ENCODE results near the gene ENPP5.
A peak's percentile ranks its signal among the peaks of the same experiment; 100 is the strongest.

Gene ENPP5

DNA sequence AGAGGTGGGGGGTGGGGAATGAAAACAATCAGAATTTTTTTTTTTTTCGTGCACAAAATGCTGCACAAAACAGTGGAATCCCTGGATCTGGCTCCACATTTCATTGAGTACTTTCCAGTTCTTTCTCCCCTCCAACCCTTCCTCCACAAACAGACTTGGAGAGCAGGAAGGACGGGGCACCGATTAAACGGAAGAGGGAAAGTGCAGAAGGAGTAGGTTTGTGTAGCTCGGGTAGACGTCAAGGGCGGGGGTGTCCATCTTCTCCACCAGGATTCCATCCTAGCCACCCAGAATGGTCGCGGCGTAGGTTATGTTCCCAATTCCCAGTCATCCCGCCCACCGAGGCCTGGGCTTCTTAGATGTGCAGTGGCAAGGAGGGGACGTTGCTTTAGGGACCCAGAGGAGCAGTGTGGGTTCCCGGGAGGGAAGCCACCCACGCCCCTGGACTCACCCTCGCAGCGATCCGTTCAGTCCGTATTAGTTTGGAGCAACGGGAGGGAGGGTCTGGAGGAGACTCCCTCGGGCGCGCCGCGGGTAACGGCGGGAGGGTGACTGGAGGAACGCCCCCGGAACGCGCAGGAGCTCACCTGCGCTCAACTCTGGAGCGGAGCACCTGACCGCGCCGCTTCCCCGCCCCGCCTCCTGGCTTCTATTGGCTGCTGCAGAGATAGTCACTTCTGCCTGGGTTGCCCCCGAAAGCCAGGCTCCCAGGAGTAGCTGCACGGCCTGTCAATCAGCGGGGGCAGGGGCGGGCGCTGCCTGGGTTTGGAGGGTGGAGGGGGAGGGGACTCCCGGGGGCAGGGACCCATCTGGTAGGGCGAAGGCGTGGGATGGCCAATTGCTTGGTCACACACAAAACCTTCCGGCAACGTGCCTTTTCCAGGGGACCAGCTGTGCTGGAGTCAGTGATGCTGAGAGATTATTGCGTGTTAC lies at the start of gene ENPP5:
TSS of gene ENPP5 (minus strand) at position 624 of the 933 bp plus-strand sequence. CDS start 2,718 bp downstream, outside the sequence.
- DNase-seq, result no peak

- no peak for DNase-seq
Measured at GRCh38 chr6:46219661-46220060, 48.9 kb upstream of the ENPP5 start.

DNA sequence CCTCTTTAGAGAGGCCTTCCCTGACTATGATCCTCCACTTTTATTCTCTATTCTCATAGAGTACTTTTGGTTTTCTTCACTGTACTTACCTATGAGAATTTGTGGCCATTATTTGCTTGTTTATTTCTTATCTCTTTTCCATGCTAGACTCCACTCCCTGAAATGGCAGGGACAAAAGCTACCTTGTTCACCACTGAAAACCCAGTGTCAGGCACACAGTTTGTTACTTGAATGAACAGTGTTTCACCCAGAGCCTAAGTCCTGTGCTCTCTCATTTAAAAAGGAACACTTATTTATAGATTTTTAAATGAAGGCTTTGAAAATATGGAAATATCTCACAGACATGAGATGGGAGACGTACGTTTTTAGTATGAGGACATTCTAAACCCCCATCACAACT lies 47.7 kb upstream of the ENPP5 start:
- DNase-seq, result no peak

DNA sequence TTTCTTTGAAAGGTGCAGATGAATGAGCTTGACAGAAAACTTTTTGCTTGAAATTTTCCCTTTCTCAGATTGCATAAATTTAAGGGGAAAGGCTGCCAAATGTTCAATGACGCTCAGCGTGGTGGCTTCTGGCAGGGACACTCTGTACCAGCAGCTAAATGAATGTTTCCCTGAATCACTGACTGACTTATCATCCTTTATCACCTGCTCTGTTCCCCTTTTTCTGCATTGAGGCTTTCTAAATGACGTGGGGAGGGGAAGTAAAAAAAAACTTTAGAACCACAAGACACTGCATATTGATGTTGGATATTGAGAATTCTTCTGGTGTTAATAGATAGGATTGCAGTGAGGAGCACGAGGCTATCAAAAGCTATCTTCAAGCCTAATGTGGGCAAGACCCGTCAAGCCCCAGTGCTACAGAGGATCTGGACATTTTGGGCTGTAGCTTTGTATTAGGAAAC lies 46.9 kb upstream of the ENPP5 start:
- DNase-seq, result no peak

DNA sequence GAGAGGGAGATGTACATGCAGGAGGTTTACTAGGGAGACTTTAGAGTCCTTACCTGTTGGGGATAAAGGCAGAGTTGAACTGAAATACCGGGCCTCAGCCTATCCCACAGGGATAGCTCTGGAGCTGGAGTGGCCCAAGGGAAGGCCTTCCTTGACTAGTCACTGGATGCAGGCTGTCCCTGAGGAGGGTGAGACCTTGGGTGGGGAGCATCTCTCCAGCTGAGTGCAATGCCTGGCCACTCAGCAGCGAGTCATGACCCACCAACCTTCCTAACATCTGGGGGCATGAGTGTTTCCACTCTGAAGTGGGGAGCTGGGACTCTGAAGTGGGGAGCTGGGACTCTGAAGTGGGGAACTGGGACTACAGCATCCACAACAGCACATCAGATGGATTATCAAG lies 46.1 kb upstream of the ENPP5 start:
- no peak for DNase-seq

GRCh38 chr6:46215777-46216176 lies 45.0 kb upstream of the ENPP5 start:
- no peak for DNase-seq

- no peak for DNase-seq
Measured at GRCh38 chr6:46215213-46215612, 44.4 kb upstream of the ENPP5 start.

DNA sequence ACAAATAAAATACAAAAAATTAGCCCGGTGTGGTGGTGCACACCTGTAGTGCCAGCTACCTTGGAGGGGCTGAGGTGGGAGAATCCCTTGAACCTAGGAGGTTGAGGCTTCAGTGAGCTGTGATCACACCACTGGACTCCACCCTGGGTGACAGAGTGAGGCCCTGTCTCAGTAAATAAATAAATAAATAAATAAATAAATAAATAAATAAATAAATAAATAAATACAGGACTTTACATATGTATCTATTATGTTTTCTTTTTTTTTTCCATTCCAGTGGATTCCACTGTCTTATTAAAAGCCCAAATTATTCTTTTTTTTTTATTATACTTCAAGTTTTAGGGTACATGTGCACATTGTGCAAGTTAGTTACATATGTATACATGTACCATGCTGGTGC lies 41.1 kb upstream of the ENPP5 start:
- DNase-seq, result no peak

- no peak for DNase-seq
Measured at GRCh38 chr6:46210294-46210693, 39.5 kb upstream of the ENPP5 start.

DNA sequence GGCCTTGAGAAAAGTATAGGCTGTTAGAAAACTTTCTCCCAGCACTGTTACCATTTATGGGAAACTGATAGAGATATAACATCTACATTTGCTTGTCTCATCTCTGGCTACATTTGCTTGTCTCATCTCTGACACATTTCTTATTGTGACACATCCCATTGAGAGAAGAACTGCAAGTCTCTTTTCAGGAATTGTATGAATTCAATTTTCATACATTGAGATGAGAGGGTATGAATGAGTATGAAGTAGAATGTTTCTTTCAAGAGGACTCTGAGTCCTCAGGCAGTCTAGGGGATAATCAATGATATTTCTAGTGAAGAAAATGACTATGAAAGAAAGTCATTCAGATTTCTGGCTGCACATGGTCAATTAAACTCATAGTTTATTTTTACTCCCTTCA lies 37.5 kb upstream of the ENPP5 start:
- DNase-seq, result no peak

DNA sequence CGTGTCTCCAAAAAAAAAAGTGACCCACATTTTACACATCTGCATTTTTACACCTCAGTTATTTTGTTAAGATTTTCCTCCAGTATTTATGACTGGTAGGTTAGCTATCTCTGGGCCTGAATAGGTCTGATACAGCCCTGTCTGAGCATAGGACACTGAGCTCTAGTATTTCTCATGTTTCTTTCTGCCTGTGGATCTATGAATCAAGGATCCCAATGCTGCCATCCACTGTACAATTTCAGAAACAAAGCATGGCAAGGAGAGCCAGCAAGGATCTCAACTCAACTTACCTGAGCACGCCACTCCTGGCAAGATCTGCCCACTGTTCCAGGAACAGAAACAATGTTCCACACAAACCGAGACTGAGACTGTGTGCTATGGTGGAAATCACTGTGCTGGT lies 36.4 kb upstream of the ENPP5 start:
- DNase-seq, result no peak

- DNase-seq, result no peak
Measured at GRCh38 chr6:46204880-46205650, 34.3 kb upstream of the ENPP5 start.

DNA sequence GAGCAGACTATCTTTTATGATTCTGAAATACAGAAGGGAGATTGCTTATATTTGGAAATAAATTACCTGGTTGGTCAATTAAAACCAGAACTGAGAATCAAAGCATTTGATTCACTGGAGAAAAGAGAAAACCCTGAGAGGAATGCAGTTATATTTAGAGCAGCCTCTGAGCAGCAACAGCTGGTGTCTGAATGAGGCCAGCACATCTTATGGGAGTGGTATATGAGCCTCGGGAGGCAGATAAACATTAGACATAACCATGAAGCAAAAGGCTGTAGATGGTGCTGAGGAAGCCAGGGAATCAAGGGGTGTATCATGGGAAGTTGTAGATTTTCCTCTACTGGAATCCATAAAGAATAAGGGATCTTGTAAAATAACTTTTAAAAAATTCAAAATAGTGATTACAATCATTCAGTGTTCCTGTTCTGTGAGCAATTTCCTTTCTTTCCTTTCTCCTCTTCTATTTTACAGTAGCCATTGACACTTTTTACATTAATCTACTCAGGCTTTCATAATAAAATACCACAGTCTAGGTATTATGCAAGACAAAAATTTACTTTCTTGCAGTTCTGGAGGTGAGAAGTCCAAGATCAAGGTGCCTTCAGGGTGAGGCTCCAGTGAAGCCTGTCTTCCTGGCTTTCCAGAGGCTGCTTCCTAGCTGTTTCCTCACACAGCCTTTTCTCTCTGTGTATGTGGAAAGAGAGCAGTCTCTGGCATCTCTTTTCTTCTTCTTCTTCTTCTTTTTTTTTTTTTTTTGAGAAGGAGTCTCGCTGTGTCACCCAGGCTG lies 32.8 kb upstream of the ENPP5 start:
- no peak for DNase-seq

GRCh38 chr6:46201702-46202101 lies 30.9 kb upstream of the ENPP5 start:
- no peak for DNase-seq

GRCh38 chr6:46199387-46199786 lies 28.6 kb upstream of the ENPP5 start:
- no peak for DNase-seq

GRCh38 chr6:46191961-46192360 lies 21.2 kb upstream of the ENPP5 start:
- DNase-seq, result peak; percentile 24

DNA sequence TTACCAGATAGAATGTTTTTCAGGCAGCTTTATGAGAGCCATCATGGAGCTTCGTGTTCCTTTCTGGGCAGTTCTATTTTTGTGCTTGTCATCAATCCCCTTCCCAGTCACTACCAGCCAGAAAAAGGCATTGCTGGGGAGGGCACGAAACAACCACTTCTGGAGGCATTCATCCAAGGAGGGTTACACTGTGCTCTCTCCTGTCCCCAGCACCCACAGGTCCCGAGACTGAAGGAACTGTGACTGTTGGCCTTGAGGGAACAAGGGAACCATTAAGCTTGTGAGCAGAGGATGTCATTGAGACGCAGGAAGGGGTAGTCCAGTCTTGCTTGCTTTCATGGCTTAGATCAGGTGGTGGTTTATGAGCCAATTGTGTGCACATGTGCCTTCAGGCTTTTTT lies 20.1 kb upstream of the ENPP5 start:
- DNase-seq, result no peak

DNA sequence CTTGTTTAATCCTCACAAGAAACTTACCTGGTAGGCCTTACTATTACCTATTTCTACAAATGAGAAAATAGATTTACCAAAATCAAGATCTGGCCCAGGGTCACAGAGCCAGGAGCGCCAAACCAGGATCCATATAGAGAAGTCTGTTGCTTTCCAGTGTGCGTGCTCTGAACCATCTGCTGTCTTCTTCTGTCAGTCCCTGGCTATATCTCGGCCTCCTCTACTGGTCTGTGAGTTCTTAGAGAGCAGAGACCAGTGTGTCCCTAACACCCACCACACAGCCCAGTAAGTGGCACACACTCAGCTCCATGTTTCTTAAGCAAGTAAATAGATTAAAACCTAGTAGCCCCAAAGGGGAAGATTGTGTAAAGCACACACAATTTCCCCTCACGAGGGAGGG lies 18.9 kb upstream of the ENPP5 start:
- DNase-seq, result no peak

DNA sequence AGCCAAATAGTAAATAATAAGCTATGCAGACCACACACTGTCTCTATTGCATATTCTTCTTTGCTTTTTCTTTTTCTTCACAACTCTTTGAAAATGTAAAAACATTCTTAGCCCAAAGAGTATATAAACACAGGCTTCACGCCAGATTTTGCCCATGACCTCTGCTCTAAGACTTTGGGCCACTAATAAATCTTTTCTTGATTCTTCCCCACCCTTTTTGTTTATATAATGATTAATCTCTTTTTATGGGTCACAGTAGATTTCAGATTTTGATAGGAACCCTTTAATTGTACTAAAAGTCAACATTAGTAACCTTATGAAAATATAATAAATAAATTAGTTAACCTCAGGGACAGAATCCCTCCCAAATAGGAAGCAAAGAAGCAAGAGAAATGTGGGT lies 15.8 kb upstream of the ENPP5 start:
- DNase-seq, result no peak

- peak; percentile 51 for DNase-seq
Measured at GRCh38 chr6:46184114-46184513, 13.3 kb upstream of the ENPP5 start.

DNA sequence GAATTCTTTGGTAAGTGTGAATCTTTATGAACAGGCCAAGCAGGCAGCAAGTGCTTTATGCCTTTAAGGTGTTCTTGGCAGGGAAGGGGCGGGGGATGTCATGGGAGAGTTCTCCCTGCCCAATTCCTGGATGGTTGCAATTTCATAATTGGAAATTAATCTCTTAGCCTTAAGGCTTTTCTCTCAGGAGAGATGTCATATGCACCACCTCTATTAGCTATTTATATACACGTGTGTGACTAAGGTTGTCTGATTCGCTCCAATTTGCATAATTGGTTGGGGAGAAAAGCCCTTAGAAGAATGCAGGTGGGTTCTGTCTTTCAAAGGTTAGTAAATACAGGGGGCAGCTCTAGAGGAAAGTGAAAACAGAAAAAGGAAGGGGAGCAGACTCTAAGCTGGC lies 5.2 kb upstream of the ENPP5 start:
- no peak for DNase-seq

GRCh38 chr6:46175446-46175845 lies 4.7 kb upstream of the ENPP5 start:
- no peak for DNase-seq

DNA sequence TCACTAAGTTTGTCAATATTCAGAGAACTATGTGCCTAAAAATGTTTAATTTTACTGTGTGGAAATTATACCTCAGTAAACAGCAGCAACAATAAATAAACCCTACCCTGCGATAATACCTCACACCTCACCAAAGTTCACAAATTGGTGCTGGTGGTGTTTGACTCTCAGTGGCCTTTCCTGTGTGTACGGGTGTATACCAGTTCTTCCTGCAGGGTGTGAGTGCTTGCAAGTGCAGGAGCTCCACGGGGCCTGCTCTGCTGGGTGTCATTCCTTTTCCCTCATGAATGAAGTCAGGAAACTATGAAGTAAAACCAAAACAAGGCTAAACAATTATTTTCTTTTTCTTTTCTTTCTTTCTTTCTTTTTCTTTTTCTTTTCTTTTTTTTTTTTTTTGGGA lies 4.1 kb upstream of the ENPP5 start:
- no peak for DNase-seq
